ENCODE results near the gene ABO. TPM values are rescaled to one million over a fixed set of nuclear protein-coding genes. Genes with fewer than 3 reads are reported as not detected.
A peak's percentile ranks its signal among the peaks of the same experiment; 100 is the strongest.
"Not testable (repeated sequence)": the region's sequence is repeated elsewhere in the genome, so short reads cannot be mapped to it uniquely, and the experiment has no call there.

The ABO gene
- total RNA-seq, 4 donors from 2014 or later = 43.7 to 283 (median 148) TPM

GRCh38 chr9:133227242-133227860 lies 47.6 kb downstream of the ABO start:
- Histone ChIP-seq H3K9me3 (no peaks in the 10 kb centered on the region), H3K27ac (no peak overlapping the region), H3K4me1 (no peaks in the 10 kb centered on the region), H3K4me3 (no peak overlapping the region), H3K27me3 (no peaks in the 10 kb centered on the region), H3K36me3 (no peaks in the 10 kb centered on the region)
- peak in 1 of 3 donors; percentile 24 for DNase-seq
- TF ChIP-seq CTCF (IDR thresholded peaks at IDR 0.05) = no peak
- TF ChIP-seq POLR2A (IDR thresholded peaks at IDR 0.05) = no peak

- Histone ChIP-seq H3K27ac (no peak overlapping the region), H3K27me3 (no peaks in the 10 kb centered on the region), H3K4me3 (no peak overlapping the region), H3K36me3 (no peaks in the 10 kb centered on the region), H3K4me1 (no peaks in the 10 kb centered on the region), H3K9me3 (no peaks in the 10 kb centered on the region)
- TF ChIP-seq POLR2A (IDR thresholded peaks at IDR 0.05) (no peak), CTCF (IDR thresholded peaks at IDR 0.05) (no peak)
- DNase-seq = peak in 1 of 3 donors; percentile 22
These were observed 48.5 kb downstream of the ABO start for GRCh38 chr9:133226219-133227171.

GRCh38 chr9:133225171-133226011 lies 49.6 kb downstream of the ABO start:
- Histone ChIP-seq H3K4me3 (no peak overlapping the region), H3K9me3 (no peaks in the 10 kb centered on the region), H3K36me3 (no peaks in the 10 kb centered on the region), H3K27ac (no peak overlapping the region), H3K4me1 (no peaks in the 10 kb centered on the region), H3K27me3 (no peaks in the 10 kb centered on the region)
- DNase-seq = peak in 1 of 3 donors; percentile 48
- no peak for TF ChIP-seq CTCF (IDR thresholded peaks at IDR 0.05)
- TF ChIP-seq POLR2A (IDR thresholded peaks at IDR 0.05) = no peak

- Histone ChIP-seq H3K4me1 (no peaks in the 10 kb centered on the region), H3K27ac (no peak overlapping the region), H3K4me3 (no peak overlapping the region), H3K36me3 (no peaks in the 10 kb centered on the region), H3K27me3 (no peaks in the 10 kb centered on the region), H3K9me3 (no peaks in the 10 kb centered on the region)
- DNase-seq = peak in 1 of 3 donors; percentile 22
- no peak for TF ChIP-seq CTCF (IDR thresholded peaks at IDR 0.05)
- TF ChIP-seq POLR2A (IDR thresholded peaks at IDR 0.05) = no peak
These were observed 50.2 kb downstream of the ABO start for GRCh38 chr9:133224762-133225161.

- DNase-seq = peak in 2 of 3 donors; percentile 46 to 54
- not testable (repeated sequence) for H3K27me3 ChIP-seq, H3K27ac ChIP-seq
These were observed 51.7 kb downstream of the ABO start for GRCh38 chr9:133223159-133223756.

GRCh38 chr9:133221994-133222393 lies 53.0 kb downstream of the ABO start:
- H3K36me3 ChIP-seq, H3K4me3 ChIP-seq, H3K27ac ChIP-seq, H3K27me3 ChIP-seq, H3K9me3 ChIP-seq, H3K4me1 ChIP-seq: not testable (repeated sequence)
- peak in 1 of 3 donors; percentile 41 for DNase-seq

More at GRCh38 chr9:133223159-133223756, 51.7 kb downstream of the ABO start:
- H3K4me3 ChIP-seq, H3K36me3 ChIP-seq, H3K9me3 ChIP-seq, H3K4me1 ChIP-seq: not testable (repeated sequence)
